SKM-1 (cell line): ENCODE measurements around the gene PLEKHG4.

Experiments used
- DNase-seq: peaks from one replicate; lab custom pipeline; 2025; ENCODE audit not compliant: unreplicated experiment; lab: John Stamatoyannopoulos, UW

PLEKHG4 gene, protein sequence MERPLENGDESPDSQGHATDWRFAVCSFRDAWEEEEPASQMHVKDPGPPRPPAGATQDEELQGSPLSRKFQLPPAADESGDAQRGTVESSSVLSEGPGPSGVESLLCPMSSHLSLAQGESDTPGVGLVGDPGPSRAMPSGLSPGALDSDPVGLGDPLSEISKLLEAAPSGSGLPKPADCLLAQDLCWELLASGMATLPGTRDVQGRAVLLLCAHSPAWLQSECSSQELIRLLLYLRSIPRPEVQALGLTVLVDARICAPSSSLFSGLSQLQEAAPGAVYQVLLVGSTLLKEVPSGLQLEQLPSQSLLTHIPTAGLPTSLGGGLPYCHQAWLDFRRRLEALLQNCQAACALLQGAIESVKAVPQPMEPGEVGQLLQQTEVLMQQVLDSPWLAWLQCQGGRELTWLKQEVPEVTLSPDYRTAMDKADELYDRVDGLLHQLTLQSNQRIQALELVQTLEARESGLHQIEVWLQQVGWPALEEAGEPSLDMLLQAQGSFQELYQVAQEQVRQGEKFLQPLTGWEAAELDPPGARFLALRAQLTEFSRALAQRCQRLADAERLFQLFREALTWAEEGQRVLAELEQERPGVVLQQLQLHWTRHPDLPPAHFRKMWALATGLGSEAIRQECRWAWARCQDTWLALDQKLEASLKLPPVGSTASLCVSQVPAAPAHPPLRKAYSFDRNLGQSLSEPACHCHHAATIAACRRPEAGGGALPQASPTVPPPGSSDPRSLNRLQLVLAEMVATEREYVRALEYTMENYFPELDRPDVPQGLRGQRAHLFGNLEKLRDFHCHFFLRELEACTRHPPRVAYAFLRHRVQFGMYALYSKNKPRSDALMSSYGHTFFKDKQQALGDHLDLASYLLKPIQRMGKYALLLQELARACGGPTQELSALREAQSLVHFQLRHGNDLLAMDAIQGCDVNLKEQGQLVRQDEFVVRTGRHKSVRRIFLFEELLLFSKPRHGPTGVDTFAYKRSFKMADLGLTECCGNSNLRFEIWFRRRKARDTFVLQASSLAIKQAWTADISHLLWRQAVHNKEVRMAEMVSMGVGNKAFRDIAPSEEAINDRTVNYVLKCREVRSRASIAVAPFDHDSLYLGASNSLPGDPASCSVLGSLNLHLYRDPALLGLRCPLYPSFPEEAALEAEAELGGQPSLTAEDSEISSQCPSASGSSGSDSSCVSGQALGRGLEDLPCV

DNA sequence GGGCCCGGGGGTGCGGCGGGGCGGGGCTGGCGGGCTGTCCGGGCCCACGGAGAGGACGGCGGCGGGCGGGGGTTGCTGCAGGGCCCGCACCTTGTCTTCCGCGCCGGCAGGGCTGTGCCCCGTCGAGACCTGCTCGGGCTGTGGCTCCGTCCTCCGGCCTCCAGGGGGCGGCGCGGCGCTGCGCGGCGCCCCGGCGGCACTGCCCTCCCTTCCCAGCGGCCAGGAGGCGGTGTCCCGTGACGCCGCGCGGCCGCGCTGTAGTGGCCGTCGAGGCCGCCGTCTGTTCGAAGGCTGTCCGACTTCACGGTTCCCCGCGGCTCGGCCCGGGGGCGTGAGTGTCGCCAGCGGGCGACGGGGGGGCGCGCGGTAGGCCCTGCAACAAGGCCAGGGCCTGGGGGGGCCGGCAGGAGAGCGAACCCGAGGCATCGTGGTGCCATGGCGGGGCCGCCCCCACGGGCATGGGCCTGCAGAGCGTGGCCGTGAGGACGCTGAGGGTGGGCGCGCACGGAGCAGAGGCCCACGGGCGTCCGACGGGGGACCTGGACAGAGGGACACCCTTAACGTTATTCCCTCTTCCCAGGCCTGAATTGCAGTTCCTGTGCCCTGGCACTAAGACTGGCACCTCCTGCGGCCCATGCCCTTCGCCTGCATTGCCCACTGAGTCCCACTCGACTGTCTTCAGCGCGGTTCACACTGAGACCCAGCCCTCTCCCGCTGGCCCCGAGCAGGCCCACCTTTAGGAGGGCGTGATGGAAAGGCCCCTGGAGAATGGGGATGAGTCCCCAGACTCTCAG lies at the start of gene PLEKHG4:
TSS of gene PLEKHG4 (plus strand) at position 237 of the 794 bp plus-strand sequence. CDS start at position 750, 513 bp downstream.
- DNase-seq: peak; percentile 44

GRCh38 chr16:67229906-67230808 lies 49.2 kb upstream of the PLEKHG4 start:
- DNase-seq: no peak

- DNase-seq: no peak
These were observed 48.3 kb upstream of the PLEKHG4 start for GRCh38 chr16:67230809-67231660.

DNA sequence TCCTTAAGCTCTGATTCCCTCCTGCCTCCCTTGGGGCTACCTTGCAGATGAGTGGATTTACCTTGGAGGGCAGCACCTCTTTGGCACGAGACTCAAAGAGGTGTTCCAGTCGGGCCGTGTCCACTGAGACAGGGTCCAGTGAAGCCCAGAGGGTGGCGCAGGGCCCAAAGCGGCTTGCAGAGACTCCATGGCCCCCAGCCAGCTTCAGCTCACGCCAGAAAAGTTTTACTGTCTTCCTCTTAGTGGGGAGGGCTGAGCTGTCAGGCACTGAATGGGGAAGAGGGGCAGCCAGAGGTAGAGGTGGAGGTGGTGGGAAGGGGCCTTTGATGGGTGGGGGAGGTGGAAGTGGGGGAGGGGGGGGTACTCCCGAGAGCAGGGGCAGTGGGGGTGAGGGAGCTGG lies 45.7 kb upstream of the PLEKHG4 start:
- DNase-seq: no peak

- no peak for DNase-seq
These were observed 45.1 kb upstream of the PLEKHG4 start for GRCh38 chr16:67234180-67234597.

DNA sequence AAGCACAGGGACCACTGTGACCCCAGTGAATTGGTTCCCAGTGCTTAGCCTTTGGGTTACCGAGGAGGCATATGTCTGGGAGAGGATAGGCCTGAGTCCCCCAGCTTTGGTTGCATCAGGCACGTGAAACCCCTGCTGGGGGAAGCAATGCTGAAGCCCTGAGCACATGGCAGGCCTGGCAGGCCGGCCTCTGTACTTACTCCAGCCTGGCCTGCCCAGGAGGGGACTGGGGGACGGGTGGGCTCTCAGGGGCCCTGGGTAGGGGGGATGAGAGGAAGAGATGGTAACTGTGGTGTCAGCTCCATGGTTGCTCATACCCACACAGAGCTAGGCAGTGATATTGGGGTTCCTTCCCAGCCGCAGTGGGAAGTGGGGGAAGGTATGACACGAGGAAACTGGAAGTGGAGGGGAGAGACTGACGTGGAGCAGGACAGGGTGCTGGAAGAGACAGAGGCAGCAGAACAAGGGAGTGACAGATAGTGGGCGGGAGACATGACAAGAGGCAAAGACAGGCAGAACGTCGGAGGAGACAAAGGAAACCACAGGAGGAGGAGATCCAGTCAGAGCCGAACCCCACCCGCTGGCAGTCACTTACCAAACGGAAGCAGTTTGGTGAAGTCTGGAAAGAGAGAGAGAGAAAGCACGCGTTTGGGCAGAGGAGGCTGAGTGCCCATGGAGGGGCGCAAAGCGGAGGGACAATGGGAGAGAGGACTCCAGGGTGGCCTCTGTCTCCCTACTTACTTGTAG lies 43.3 kb upstream of the PLEKHG4 start:
- DNase-seq: no peak

DNA sequence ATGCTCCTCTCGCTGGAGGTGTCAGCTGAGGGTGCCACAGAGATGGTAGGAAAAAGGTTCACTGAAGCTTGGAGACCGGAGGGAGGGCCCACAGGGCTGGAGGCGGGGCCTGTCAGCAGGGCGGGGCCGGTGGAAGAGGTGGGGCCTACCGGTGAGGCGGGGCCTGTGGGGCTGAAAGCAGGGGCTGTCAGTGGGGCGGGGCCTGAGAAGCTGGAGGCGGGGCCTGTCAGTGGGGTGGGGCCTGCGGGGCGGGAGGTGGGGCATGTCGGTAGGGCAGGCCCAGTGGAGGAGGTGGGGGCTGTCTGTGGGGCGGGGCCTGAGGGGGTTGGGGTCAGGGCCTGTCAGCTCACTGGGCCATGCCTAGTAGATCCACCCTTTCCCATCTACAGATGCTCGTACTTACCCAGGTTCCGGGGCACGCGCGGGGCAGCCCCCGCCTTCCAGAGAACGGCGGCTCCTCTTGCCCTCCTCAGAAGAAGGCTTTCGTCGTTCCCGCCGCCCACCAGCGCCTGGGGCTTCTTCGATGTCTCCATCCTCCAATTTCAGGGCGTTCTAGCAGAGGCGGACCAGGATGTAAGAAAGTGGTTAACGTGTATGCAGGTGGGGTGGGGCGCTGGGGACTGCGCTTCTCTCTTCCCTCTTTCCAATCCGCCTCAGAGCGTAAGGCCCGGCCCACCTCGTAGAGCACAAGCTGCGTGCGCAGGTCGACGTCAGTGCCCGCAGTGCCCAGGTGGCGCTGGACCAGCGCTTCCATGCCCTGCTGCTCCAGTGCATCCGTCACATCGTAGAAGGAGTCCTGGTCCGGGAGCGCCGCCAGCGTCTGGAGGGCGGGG lies 42.6 kb upstream of the PLEKHG4 start:
- no peak for DNase-seq

DNA sequence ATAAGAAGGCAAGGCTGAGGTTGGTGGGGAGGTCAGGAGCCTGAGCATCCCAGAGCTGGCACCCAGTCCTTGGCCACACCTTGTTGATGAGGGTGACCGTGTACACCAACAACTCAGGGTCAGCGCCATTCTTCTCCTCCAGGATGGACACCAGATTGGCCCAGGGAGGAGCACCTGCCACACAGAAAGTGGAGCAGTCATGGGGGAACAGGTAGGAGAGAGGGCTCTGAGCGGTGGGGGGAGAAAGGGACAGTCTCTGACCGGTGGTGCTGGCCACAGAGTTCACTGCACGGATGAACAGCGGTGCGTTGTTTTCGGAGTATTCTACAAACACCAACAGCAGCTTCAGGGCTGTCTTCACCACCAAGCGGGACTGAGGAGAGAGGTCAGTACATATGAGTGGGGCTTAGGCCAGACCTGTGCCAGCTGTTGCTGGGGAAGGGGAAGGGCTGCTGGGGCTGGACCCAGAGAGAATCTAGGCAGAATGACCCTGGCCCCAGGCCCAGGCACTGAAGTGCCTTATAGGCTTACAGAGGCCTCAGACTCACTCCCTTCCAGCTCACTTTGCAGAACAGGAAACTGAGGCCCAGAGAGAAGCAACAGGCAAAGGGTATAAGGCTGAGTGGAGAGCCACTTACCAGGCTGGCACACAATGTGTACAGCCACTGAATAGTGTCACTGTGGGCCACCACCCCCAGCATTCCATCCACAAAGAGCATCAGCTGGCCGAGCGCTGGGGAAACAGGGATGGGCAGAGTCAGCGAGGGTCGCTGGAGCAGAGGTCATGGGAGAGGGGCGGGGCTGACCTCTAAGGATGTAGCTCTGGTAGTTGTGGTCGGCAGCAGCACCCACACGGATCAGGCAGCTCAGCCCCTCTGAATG lies 41.7 kb upstream of the PLEKHG4 start:
- no peak for DNase-seq

GRCh38 chr16:67238278-67238575 lies 41.1 kb upstream of the PLEKHG4 start:
- no peak for DNase-seq

GRCh38 chr16:67238806-67239470 lies 40.4 kb upstream of the PLEKHG4 start:
- DNase-seq: no peak

- DNase-seq: no peak
These were observed 38.8 kb upstream of the PLEKHG4 start for GRCh38 chr16:67240506-67240905.

- no peak for DNase-seq
These were observed 38.1 kb upstream of the PLEKHG4 start for GRCh38 chr16:67241008-67241900.

DNA sequence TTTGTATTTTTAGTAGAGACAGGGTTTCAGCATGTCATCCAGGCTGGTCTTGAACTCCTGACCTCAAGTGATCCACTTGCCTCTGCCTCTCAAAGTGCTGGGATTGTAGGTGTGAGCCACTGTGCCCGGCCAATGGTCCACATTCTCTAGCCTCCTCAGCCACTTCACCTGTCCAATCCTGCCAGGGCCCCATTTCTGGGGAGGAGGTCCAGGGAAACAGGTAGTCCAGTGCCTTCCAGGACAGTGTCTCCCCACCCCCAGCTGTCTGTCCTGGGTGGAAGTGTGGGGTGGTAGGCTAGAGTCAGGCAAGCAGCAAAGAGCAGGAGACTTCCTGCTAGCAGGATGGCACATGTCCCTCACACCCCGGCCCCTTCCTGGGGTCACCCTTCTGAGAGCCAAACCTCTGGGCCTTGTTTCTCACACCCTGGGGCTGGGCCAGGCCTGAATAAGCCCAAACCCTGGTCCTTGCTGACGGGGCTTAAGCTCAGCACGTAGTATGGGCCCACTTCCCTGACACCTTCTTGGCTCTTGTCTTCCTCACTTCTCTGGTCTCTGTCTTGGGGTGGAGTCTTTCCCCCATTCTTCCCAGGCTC lies 37.1 kb upstream of the PLEKHG4 start:
- no peak for DNase-seq

DNA sequence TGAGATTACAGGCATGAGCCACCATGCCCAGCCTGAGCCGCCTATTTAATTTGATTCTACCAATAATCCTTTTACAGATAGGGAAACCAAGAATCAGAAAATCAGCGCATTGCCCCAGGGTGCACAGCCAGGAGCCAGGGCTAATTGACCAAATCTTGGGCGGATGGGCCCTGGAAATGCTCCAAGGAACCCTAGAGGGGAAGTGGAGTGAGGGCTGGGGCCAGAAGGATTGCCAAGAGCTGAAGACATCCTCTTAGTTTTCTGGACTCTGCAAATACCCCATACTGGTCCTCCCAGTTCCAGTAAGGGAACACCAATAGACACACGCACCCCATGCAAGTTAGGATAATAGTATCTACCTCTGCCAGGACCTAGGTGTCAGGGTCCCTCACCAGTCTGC lies 35.9 kb upstream of the PLEKHG4 start:
- DNase-seq: no peak
